Raji (cell line): ENCODE data around the gene USP46.

Experiments
- POLR2A ChIP-seq: IDR thresholded peaks from 2 replicates; pipeline ENCODE4 v1.6.1; 2011; ENCODE audit warnings: low read depth, low read length, control low read depth; ENCODE audit not compliant: insufficient read depth

USP46 gene

DNA sequence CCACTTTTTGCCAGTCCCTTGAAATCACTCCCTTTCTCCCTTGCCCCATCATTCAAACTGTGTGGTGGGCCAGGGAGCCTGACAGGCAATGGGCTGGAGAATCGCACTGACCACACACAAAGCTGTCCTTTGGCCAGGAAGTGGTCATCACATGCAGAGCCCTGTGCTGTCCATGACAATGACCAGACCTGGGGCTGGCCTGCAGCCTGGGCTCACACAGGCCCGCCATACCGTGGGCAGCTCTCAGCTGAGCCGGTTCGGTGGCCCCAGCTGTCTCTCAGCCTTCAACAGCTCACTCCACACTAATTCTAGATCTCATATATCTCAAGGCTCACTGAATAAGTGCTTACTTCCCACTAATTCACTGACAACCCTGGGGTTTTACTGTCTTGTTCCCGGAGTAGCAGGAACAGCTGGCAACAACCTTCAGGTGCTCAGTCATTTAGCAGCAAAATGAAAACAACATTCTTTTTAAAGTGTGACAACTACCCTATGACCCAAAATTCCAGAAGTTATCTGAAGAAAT lies 48.0 kb downstream of the USP46 start:
- TF ChIP-seq POLR2A = no peak

DNA sequence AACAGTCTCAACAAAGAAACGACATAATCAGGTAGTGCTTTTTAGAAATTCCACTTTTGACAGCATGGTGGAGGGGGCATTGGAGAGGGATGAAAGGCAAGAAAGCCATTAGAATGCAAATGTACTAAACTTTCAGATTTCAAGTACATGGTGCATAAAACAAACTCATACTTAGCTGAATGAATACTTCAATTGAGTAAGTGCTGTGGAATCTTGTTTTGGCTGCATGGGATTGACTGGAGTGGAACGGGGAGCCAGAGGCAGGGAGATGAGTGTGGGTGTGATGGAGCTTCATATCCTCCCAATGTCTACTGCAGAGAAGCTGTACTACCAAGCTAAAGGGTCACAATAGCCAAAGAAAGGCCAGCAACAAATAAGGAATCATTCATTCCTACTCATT lies 52.4 kb downstream of the USP46 start:
- TF ChIP-seq POLR2A = no peak

DNA sequence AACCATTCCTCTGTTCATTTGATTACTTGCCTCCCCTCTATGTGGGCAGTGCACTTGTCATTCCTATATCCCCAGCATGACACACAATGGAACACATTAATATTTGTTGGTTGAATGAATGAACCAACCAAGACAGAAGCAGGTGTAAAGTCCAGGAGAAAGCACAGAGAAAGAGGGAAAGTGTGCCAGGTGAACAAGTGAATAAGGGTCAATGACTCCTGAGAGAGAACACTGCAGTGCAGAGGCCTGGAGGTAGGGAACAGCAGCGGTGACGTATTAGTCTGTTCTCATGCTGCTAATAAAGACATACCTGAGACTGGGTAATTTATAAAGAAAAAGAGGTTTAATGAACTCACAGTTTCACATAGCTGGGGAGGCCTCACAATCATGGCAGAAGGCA lies 53.1 kb downstream of the USP46 start:
- no peak for TF ChIP-seq POLR2A

DNA sequence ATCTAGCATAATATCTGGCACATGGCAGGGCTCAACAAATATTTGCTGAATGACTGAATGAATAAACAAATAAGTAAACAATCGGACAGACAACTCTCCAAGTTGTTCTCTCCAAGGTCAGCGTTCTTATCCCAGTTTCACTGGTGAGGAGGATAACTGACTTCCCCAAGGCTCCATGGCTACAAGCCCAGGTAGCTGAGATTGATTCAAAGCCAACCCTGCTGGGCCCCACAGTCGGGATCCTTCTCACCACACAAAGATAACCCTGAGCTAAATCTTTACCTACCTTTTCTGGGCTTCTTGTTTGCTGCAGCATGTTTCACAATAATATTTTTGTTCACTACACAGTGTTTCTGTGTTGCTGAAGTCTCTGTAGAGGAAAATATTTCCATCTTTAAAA lies 54.9 kb downstream of the USP46 start:
- TF ChIP-seq POLR2A = no peak

DNA sequence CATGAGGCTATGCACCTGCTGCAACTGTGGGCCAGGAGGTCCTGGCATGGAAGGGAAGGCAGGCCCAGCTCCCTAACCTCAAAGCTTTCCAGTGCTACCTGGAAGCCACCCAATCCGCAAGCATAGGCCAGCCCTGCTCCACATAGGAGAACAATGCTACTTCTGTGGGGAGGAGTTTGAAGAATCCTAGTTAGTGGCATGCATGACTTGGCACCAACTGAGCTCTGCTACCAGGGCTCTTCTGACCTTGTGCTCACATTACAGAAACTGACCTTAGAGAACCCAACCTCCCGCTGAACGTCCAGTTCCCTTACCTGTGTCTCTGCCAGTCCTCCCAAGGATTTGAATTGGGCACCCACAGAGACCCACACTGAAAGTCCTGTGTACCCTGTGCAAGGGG lies 58.8 kb downstream of the USP46 start:
- no peak for TF ChIP-seq POLR2A

DNA sequence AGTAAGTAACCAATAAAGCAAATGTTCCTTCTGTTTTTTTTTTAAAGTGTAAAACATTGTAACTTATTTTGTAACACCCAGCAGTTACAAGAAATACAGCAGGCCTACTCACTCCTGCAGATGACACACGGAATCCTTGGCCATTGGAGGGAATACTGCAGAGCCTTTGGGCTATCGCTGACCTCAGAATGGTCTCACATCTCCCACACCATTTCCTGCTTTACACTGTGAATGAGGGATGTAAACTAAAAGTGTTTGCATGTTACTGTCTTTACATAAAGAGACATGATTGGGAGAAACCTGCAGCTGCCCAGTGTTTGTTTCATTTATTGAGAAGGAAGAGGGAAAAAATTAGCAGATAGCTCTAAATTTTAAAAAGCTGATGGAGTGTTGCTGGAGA lies 64.1 kb downstream of the USP46 start:
- no peak for TF ChIP-seq POLR2A

GRCh38 chr4:52592287-52592686 lies 66.8 kb downstream of the USP46 start:
- no peak for TF ChIP-seq POLR2A

- TF ChIP-seq POLR2A = no peak
These were observed 70.1 kb downstream of the USP46 start for GRCh38 chr4:52588771-52589591.

- no peak for TF ChIP-seq POLR2A
These were observed 71.0 kb downstream of the USP46 start for GRCh38 chr4:52588097-52588496.

- no peak for TF ChIP-seq POLR2A
These were observed 73.0 kb downstream of the USP46 start for GRCh38 chr4:52586069-52586468.

DNA sequence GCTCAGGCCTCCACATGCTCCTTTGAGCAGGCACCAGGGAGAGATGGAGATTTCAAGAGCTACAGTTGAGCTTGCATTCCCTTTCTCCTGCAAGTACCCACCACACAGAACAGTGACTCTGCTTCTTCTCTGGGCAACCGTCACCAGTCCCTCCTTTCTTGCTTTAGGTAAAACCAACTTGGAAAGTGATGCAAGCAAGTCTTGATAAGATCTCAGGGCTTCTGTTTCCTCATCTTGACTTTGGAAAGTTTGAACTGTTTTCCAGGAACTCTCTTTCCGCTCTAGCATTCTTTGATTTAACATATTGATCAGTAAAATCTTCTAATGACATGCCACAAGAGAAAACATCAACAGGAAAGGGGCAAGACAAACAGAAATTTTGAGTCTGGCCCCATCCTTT lies 73.7 kb downstream of the USP46 start:
- TF ChIP-seq POLR2A = no peak

- no peak for TF ChIP-seq POLR2A
These were observed 79.4 kb downstream of the USP46 start for GRCh38 chr4:52579602-52580272.

DNA sequence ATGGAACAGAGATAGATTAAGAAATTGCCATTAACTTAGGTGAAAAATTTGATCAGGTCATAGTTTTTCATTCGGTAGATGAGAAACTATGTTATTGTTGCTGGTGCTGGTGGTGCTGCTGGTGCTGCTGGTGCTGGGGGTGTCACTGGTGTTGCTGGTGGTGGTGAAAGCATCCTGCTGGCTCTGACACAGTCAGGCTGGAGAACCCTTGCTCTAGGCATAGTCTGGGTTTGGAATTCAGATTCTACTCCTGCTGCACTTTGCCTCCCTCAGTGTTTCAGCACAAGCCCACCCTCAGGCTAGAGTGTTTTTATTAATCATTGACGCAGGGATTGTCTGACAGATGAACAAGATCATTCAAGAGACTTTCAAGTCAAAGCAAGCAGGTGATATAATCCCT lies 80.2 kb downstream of the USP46 start:
- no peak for TF ChIP-seq POLR2A

- TF ChIP-seq POLR2A = no peak
These were observed 81.5 kb downstream of the USP46 start for GRCh38 chr4:52577624-52577962.

DNA sequence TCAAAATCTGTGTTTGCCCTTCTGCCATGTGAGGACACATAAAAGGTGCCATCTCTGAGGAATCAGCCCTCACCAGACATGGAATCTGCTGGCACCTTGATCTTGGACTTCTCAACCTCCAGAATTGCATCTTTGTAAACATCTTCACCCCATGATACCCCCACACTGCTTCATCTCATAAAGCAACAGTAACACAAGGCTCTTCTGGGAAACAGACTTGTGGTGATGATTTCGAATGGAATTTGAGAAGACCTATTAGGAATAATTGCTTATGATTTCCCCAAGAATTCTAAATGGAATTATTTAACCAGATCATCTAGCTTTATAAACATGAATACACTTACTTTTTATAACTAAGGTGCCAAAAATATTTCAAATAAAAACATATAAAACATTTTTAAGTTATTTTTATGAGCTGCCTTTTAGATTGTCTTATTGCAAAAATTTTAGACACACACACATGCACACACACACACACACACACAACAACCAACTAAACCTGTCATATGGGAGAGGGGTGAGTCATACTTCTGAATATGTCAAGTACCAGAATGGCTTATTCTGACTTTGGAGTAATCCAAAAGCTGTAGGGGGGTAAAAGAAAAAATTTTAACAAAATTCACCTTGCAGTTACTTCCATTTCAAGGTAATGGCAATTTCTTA lies 82.0 kb downstream of the USP46 start:
- no peak for TF ChIP-seq POLR2A

GRCh38 chr4:52576326-52576725 lies 82.8 kb downstream of the USP46 start:
- TF ChIP-seq POLR2A = no peak
